ENCODE results near the gene LARGE2. TPM values are rescaled to one million over a fixed set of nuclear protein-coding genes. Genes with fewer than 3 reads are reported as not detected.

Gene LARGE2
- 0.23 TPM in 1 of 2 replicates, not detected in the other for total RNA-seq (2014; rRNA removed; shearing (Covaris generic))
- 0.03 and 0.22 TPM in 2 replicates for polyA plus RNA-seq (2015; cell fraction: cytosol; rRNA removed)
- not detected in 2 replicates for polyA plus RNA-seq (2015; cell fraction: nucleus; rRNA removed)

- DNase-seq (ENCODE audit: low read depth), result no peak
Observed at GRCh38 chr11:45922425-45923082, at the start of gene LARGE2. Gene LARGE2, plus strand, starts transcription at chr11:45922656. Its CDS starts 227 bp downstream, at chr11:45922883.

GRCh38 chr11:45876401-45876800, 46.1 kb upstream of the LARGE2 start:
- DNase-seq (ENCODE audit: low read depth), result no peak

DNA sequence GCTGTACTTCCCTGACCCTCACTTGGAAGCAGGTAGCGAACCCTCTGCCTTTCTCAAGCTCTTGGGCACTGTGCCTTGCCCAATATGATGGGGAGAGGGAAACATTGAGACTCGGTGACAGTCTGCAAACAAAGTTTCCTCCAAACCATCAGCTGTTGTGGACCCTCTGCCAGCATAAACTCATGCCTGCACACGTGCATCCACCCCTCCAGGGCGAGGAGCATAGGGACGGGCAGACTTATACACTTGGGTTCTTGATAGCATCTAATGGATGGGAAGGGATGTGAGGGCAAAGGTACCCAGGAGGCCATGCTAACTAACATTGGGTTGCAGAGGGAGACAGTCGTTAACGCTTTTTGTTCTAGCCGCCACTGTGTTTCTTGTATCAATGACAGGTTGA, 45.2 kb upstream of the LARGE2 start:
- no peak for DNase-seq (ENCODE audit: low read depth)

DNA sequence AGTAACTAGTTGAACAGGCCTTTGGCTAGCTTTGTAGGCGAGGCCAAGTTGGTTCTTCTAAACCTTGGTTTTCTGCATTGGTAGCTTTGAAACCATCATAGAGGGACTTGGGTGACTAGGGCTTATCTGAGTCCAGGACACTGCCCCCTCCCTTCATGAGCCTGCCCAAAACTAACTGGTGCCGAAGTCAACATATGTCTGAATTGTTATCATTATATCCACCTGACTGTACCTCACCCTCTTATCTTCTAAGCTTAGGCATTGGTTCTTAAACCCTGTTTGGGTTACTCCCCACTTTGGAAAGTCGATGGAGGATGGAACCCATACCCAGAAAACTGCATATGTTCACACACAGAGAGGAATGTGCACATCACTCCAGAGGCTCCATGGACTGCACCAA, 44.6 kb upstream of the LARGE2 start:
- no peak for DNase-seq (ENCODE audit: low read depth)

- peak; percentile 90 for DNase-seq (ENCODE audit: low read depth)
Observed at GRCh38 chr11:45879803-45880686, 42.4 kb upstream of the LARGE2 start.

DNA sequence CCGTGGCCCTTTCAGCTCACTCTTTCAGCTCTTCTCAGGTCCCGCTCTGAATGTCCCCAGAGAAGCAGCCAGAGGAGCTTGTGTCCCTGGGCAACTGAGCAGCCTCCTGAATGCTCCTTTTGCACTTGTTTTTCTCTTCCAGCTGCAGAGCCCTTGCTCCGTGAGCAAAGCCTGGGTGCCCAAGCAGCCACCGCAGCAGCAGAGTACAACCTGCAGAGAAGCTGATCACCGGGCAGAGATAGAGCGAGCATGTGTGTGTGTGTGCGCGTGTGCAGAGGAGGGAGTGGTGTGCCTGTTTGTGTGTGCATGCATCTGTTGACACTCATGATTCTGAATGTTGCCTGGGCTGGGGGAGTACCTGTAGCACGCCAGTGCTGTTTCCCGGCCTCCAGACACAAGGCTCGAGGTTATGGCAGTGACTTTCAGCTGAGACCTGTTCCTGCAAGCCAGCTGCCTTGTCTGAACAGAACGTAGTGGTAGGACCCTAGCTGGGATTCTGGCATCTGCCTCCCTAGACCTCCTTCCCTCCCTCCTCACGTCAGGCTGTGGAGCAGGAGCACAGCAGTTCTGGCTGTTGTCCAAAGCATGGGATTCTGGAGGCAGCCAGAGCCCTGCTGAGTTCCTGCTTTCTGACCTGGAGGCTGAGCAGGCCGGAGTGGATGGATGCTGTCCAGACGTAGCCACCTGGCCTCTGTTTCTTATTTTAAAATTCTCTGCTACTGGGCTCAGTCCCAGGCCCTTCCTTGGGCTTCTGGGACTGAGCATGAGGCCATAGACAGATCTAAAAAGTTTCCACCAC, 41.5 kb upstream of the LARGE2 start:
- no peak for DNase-seq (ENCODE audit: low read depth)

DNA sequence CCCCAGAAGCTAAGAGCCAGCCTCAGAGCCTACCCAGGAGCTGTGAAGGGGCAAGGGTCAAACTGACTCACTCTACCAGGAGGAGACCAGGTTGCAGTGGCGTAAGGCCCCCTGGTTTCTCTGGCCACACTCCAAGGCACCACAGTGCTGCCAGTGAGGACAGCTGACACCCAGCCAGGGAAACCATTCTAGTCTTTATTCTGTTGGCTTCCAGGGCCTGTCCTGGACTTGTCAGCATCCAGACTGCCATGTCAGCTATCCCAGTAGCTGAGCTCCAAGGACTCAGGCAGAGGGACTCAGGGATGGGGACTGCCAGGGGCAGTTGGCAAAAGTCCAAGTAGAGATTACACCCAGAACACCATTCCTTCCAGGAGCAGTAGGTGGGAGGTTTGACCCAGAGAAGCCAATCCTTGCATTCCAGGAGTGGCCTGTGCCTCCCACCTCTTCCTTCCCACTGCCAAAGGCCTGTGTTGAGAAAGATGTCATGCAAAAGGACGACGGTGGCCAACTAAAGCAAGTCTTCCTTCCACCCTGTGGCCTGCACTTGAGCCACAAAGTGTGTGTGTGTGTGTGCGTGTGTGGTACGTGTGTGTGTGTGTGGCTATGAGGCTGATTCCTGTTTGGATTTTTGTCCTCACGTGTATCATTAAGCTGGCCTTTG, 40.6 kb upstream of the LARGE2 start:
- peak; percentile 33 for DNase-seq (ENCODE audit: low read depth)

DNA sequence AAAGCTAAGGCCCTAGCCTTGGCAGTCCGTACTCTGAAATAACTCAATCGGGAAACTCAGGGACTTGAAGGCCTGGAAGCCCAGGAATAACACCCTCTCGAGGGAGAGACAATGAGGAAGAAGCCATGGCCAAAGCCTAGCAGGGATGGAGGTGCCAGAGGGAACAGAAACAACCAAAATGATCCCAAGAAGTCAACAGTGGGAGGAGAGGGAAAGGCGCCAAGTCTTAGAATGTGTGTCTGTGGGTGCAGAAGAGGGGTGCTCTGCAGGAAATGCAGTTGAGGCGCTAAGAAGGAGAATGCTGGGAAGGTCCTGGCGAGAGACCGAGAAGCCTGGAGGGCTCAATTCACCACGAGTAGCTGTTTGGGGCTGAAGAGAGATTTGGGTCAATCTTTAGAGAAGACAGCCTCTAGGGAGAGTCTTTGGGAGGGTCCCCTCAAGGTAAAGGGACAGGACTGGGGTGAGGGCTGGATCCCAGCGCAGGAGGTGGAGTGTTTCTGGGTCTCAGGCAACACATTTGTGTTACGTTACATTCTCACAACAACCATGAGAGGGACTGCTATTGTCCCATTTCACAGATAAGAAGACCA, 37.8 kb upstream of the LARGE2 start:
- no peak for DNase-seq (ENCODE audit: low read depth)

GRCh38 chr11:45885274-45885920, 37.1 kb upstream of the LARGE2 start, which contains the start of gene MAPK8IP1:
Gene MAPK8IP1, plus strand, starts transcription at chr11:45885651. Its CDS starts 170 bp downstream, at chr11:45885821.
- no peak for DNase-seq (ENCODE audit: low read depth)

GRCh38 chr11:45885921-45886721, 36.3 kb upstream of the LARGE2 start:
- DNase-seq (ENCODE audit: low read depth), result no peak

GRCh38 chr11:45886816-45887520, 35.5 kb upstream of the LARGE2 start:
- no peak for DNase-seq (ENCODE audit: low read depth)

- no peak for DNase-seq (ENCODE audit: low read depth)
Observed at GRCh38 chr11:45887587-45887986, 34.9 kb upstream of the LARGE2 start.

- no peak for DNase-seq (ENCODE audit: low read depth)
Observed at GRCh38 chr11:45889555-45889954, 32.9 kb upstream of the LARGE2 start.

DNA sequence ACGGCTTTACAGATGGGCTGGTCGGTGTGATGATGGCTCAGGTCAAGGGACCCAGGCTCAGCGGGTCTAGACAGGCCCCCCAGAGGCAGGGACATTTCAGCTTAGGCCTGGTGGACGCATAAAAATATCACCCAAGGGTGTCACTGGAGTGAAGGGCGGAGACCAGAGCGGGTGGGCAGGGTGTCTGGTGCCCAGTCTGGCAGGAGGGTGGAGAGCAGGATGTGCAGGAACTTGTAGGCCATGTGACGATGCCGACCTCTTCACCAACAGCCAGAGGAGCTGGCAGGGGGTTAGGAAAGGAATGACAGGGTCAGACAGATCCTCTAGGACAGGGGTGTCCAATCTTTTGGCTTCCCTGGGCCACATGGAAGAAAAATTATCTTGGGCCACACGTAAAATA, 32.5 kb upstream of the LARGE2 start:
- DNase-seq (ENCODE audit: low read depth), result no peak

- no peak for DNase-seq (ENCODE audit: low read depth)
Observed at GRCh38 chr11:45890886-45891550, 31.4 kb upstream of the LARGE2 start.

DNA sequence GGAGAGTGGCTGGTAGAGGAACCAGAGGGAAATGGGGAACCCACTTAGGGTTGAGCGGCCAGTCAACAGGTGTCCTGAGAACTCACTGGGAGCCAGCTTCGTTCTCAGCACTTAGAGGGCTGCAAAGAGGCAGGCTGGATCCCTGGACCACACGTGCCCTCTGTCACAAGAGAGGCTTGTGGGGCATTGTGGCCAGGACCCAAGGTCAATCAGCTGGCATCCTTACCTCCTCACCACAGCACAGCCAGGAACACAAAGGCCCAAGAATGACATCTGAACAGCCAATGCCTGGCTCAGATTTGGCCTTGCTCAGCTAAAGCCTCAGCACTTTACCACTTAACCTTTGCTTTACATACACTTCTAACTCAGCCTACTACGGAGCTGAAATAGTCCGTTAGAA, 29.6 kb upstream of the LARGE2 start:
- DNase-seq (ENCODE audit: low read depth), result no peak

GRCh38 chr11:45894555-45895247, 27.8 kb upstream of the LARGE2 start:
- DNase-seq (ENCODE audit: low read depth), result no peak
